NCI-H2171 treated with DMSO at 0.1 percent for 48 hours (cell line): Measurements from ENCODE around the gene WDR20.
A peak's percentile ranks its signal among the peaks of the same experiment; 100 is the strongest.
"Not testable (repeated sequence)": the region's sequence is repeated elsewhere in the genome, so short reads cannot be mapped to it uniquely, and the experiment has no call there.

Source experiments
- DNase-seq: peaks from one replicate; lab custom pipeline; 2025; lab: John Stamatoyannopoulos, UW

The WDR20 gene

GRCh38 chr14:102171173-102172020, 31.7 kb downstream of the WDR20 start:
- no peak for DNase-seq

DNA sequence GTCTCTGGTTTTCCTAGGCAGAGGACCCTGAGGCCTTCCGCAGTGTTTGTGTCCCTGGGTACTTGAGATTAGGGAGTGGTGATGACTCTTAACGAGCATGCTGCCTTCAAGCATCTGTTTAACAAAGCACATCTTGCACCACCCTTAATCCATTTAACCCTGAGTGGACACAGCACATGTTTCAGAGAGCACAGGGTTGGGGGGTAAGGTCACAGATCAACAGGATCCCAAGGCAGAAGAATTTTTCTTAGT, 32.2 kb downstream of the WDR20 start:
- not testable (repeated sequence) for DNase-seq

DNA sequence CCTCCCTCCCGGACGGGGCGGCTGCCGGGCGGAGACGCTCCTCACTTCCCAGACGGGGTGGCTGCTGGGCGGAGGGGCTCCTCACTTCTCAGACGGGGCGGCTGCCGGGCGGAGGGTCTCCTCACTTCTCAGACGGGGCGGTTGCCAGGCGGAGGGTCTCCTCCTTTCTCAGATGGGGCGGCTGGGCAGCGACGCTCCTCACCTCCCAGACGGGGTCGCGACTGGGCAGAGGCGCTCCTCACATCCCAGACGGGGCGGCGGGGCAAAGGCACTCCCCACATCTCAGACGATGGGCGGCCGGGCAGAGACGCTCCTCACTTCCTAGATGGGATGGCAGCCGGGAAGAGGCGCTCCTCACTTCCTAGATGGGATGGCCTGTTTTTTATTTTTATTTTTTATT, 33.0 kb downstream of the WDR20 start:
- DNase-seq, result not testable (repeated sequence)

DNA sequence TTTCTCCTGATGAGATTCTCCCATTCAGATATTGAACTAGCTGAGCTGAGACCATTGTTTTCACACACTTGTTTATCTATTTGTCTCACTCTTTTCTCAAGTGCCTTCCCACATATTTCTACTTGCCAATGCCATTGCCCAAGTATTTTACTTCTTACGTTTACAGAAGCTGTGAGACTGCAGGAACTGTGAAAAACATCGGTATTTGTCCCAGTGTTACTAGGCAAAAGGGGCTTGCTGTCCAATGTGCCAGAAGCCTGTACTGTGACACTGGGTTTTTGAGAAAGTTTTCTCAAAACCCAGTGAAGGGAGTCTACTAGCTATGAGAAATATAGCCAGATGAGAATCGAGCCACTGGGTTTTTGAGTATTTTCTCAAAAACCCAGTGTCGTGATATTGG, 37.5 kb downstream of the WDR20 start:
- DNase-seq, result no peak

DNA sequence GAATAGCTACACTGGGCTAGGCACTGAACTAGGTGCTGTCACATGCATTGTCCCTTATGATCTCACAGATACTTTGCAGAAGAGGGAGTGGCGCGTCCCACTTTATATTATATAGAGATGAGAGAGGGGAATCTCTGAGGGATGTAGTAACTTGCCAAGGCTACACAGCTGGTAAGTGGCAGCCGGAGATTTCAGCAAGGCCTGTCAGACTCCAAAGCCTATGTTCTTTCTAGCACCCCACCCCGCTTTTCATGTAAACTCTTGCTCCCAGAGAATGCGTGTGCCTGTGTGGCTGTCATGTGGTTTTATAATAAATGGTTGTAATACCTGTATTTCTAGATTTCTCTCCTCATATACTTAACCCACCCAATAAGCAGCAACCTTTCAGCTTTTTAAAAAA, 39.1 kb downstream of the WDR20 start:
- no peak for DNase-seq

DNA sequence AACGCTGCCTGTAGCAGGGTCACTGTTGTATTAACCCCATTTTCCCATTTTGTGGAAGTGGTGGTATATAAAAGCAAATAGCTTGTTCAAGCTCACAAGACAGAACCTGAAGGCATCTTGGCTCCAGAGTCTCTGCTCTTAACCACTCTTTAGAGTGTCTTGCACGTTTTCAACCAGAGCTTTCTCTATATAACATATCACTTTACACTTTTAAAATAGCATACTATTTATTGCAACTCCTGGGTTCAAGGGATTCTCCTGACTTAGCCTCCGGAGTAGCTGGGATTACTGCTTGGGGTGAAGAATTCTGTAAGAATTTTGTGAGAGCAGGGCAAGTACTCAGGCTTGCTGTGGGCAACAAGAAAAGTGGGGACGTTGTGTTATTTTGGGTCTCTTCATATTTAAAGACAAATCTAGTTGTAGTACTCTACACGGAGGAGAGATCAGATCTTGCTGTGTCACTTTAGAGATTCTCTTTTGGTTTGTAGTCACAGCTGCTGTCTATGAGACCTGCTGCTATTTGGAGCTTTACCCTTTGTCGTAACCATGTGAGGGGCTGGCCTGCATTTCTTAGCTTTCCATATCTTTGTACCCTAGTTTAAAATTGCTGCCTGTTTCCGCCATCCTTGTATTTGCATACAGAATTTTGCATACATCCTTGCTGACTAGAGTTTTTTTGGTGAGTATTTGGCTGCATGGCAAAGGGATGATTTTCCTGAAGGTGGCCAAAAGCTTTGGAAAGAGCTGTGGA, 40.7 kb downstream of the WDR20 start:
- no peak for DNase-seq

DNA sequence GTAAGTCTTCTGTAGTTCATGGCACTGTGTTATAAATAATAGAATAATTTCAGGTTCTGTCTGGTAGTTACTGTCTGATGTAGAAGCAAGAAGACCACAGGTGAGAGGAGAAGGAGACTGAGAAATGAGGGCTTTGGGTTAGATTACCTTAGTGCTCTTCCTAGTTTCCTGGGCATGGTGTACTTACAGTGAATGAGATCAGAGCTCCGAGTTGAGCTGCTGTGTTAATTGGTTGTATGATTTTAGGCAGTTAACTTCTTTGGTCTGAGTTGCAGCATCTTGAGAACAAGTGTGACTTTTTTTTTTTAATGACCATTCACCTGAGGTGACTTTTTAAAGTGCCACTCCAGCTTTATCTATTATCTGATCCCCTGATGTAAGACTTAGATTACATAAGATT, 41.5 kb downstream of the WDR20 start:
- DNase-seq, result no peak

- peak; percentile 25 for DNase-seq
Observed at GRCh38 chr14:102182190-102182589, 42.5 kb downstream of the WDR20 start.

- DNase-seq, result peak; percentile 31
Observed at GRCh38 chr14:102182936-102183619, 43.4 kb downstream of the WDR20 start.

DNA sequence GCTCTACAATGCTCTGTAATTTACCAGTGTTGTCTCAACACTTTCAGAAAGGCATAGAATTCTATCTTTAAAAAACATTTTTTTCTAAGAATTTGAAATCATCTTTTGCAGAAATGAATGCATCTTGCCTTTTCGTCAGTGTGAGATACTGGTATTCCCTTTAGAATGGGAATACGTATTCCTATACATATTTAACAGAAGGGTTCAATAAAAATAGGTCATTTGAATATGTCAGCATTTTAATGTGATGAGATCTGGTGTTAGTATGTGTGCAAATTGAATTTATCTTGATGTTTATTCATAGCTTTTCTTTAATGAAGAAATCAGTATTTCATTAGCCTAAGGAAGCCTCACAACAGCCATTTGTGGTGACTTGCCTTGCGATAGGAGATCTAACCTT, 44.2 kb downstream of the WDR20 start:
- DNase-seq, result no peak

- peak; percentile 14 for DNase-seq
Observed at GRCh38 chr14:102184316-102185035, 44.8 kb downstream of the WDR20 start.

DNA sequence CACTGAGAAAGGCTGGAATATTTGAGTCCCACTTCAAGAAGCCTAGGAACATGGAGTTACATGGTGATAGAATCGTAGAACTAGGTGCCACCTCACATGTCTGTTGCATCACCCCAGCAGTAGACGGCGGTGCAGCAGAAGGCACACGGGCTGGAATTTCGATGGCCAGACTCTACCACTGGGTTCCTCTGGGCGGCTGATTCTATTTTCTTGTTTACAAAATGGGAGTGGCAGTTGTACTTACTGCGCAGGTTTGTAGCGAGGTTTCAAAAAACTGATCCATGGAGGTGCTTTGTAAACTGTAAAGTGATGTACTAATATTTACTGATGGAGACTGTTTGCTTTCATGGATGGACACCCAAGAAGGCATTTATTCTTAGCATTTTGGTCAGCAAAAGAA, 45.7 kb downstream of the WDR20 start:
- no peak for DNase-seq

GRCh38 chr14:102187044-102187443, 47.3 kb downstream of the WDR20 start:
- DNase-seq, result no peak

DNA sequence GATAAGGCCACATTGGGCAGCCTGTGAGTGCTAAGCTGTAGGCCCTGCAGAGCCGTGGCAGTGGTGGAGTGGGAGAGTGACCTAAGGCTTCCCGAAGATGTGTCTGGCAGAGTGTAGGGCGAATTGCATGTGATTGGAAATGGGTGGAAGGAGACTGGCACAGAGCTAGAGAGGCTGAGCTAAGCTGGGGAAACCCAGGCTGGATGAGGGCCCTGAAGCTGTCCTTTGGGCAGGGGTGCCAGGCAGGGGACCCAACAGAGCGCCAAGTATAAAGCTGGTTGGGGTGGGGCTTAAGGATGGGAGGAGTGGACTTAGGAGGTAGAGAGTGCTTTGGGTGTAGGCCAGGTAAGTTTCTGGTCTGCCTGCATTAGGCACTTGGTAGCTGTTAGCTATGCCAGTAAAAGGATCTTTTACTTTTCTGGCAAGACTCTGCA, 47.9 kb downstream of the WDR20 start:
- no peak for DNase-seq

GRCh38 chr14:102188187-102188586, 48.5 kb downstream of the WDR20 start:
- DNase-seq, result no peak

DNA sequence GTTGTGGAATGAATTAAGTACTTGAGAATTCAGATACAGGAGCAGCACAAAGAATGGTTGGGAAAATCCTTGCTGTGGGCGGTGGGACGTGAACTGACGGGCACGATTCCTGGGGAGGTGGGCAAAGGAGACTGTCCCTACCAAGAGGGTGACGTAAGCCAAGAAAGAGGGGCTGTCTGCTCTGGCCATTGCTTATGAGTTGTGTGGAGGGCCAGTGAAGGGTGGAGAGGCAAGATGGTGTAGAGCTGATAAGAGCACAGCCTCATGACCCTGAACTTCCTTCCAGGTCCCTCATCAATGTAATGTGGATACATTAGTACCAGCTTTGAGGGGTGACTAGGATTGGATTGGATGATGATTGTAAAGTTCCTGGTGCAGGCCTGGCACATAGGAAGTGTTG, 50.2 kb downstream of the WDR20 start:
- no peak for DNase-seq

GRCh38 chr14:102192840-102193502, 53.3 kb downstream of the WDR20 start:
- DNase-seq, result no peak

DNA sequence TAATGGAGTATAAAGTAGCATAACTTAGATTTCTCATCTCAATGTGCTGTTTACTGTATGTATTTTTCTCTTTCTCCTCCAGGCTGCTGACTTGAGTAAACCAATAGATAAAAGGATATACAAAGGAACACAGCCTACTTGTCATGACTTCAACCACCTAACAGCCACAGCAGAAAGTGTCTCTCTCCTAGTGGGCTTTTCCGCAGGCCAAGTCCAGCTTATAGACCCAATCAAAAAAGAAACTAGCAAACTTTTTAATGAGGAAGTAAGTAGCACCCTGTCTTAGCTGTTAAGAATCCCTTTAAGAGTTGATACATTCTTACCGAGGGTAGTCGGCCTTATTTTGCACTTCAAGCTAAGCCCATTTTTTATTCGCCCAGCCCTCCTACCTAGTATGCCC, 55.2 kb downstream of the WDR20 start:
- DNase-seq, result no peak

DNA sequence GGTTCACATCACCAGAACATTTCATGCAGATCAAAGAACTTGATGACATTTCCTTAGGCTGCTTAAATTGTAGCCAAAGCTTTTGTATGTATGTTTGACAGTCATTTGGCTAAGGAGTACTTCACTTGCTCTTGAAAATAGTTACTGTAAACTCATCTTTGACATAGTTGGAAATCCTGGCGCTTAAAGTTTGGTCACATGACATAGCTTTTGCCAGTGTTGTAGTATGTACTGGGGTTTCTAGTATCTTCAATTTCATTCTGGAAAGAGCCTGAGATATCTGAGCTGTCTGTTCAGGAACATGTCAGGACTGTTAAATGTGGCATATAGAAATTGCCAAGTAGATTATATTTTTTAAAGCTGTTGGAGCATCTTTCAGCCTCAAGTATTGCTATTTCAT, 55.7 kb downstream of the WDR20 start:
- DNase-seq, result no peak

DNA sequence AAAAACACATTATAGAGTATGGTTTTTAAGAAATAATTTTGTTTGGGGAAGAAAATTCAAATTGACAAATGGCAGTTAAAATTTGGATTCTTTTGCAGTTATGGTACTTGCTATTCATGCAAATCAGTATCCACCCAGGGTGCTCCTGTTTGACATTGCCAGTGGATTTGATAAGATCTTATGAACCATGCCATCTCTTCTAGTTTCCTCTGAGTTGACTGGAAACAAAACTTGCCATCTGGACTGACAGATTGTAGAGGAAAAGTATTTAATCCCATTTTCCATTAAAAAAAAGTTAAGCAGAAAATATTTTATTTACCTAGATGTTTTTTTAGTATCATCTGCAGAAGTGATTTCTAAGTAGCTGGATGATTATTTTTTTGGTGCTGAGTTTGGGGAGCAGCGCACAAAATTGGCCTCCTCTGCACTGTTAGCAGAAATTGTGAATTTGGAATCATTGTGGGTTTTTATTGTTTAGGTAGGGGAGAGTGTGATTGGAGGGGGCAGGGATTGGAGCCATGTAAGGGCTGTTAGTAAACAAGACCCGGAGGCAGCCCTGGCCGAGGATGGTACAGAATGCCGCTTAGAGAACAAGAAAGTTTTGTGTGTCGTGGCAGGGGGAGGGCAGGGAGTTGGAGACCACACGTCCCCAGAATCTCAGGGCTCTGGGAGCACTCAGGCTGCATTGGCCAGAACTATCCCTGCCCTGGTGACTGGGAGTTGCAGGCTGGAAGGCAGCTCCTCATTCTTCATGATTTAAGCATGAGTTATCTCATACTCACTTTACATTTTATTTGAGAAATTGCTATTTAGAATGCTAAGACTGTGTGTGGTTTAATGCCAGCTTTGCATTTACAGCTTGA, 56.6 kb downstream of the WDR20 start:
- peak; percentile 46 for DNase-seq

- DNase-seq, result no peak
Observed at GRCh38 chr14:102196902-102197230, 57.2 kb downstream of the WDR20 start.
